Measurements from ENCODE around the gene KRT6C.

DNA sequence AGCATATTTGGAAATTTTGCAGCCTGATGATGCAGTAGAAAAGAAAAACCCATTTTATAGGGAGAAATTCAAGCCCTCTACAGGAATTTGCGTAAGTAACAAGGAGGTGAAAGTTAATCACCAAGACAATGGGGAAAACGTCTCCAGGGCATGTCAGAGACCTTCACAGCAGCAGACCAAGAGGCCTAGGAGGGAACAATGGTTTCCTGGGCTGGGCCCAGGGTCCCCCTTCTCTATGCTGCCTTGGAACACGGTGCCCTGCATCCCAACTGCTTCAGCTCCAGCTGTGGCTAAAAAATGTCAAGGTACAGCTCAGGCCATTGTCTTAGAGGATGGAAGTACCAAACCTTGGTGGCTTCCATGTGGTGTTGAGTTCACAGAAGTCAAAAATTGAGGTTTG is 6.5 kb upstream of the KRT6C start:
- no peak for TF ChIP-seq POLR2A (IDR thresholded peaks at IDR 0.05; ENCODE audit: low read length)
- TF ChIP-seq GATA1 (IDR thresholded peaks at IDR 0.05; ENCODE audit: low read depth, low read length): no peak
